GM12864 (cell line): ENCODE data around the gene ABCG1.

Source experiments
- DNase-seq: peaks from one replicate; pipeline ENCODE4 v3.0.0-alpha.2; 2011; ENCODE audit warnings: low read depth
- H3K4me3 ChIP-seq: 2 replicates; pipeline ENCODE4 v1.5.1; 2011; ENCODE audit warnings: mild to moderate bottlenecking, low read depth, low read length, control low read depth
- TF ChIP-seq, protein P1 (sequence below): IDR thresholded peaks from 2 replicates; pipeline ENCODE4 v1.5.1; 2011; ENCODE audit warnings: low read depth, mild to moderate bottlenecking, moderate library complexity, low read length, control low read depth, inconsistent platforms; ENCODE audit errors: missing control alignments

Gene ABCG1

DNA sequence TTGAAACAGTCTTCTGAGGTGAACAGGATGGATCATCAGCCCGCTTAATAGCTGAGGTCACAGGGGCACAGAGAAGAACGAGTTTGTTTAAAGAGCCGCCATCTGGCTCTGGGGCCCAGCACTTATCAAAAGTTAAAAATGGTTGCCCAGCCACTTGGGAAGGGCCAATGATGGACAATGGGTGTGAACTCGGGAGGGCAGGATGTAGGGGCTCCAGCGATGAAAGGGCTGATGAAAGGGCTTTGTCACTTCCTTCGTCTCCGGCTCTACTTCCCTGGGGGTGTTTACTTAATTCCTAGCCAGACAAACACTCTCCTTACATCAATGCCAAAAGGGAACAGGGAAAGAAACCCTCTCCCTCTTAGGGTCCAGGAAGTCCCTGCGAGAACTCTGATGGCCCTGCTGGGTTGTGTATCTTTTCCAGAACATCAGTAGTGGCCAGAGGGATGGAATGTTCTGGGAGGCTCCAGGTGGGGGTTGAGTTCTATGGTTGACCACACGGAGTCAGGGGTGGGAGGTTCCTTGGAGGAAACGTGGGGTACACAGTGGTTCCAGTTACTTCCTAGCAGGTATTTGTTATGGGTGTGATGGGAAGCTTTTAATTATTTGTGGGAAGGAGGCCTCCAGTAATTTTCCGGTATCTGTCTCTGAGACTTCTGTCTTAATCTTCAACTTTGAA is 9.0 kb upstream of the ABCG1 start:
- TF ChIP-seq, protein P1, sequence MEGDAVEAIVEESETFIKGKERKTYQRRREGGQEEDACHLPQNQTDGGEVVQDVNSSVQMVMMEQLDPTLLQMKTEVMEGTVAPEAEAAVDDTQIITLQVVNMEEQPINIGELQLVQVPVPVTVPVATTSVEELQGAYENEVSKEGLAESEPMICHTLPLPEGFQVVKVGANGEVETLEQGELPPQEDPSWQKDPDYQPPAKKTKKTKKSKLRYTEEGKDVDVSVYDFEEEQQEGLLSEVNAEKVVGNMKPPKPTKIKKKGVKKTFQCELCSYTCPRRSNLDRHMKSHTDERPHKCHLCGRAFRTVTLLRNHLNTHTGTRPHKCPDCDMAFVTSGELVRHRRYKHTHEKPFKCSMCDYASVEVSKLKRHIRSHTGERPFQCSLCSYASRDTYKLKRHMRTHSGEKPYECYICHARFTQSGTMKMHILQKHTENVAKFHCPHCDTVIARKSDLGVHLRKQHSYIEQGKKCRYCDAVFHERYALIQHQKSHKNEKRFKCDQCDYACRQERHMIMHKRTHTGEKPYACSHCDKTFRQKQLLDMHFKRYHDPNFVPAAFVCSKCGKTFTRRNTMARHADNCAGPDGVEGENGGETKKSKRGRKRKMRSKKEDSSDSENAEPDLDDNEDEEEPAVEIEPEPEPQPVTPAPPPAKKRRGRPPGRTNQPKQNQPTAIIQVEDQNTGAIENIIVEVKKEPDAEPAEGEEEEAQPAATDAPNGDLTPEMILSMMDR: no peak
- DNase-seq: no peak
- no peak overlapping the region for H3K4me3 ChIP-seq

DNA sequence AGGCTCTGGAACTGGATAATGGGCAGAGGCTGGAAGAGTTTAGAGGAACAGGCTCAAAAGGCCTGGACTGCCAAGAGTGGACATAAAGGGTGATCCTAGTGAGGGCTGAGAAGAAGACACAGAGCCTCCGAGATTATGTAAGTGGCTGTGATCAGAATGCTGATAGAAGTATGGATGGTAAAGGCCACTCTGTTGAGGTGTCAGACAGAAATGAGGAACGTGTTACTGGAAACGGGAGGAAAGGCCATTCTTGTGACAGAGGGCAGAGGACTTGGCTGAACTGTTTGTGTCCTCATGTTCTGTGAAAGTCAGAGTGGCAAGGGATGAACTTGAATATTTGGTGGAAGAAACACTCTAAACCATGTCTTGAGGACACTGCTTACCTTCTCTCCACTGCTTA is 6.7 kb upstream of the ABCG1 start:
- DNase-seq: no peak
- H3K4me3 ChIP-seq: no peak overlapping the region
- TF ChIP-seq, protein P1: no peak

DNA sequence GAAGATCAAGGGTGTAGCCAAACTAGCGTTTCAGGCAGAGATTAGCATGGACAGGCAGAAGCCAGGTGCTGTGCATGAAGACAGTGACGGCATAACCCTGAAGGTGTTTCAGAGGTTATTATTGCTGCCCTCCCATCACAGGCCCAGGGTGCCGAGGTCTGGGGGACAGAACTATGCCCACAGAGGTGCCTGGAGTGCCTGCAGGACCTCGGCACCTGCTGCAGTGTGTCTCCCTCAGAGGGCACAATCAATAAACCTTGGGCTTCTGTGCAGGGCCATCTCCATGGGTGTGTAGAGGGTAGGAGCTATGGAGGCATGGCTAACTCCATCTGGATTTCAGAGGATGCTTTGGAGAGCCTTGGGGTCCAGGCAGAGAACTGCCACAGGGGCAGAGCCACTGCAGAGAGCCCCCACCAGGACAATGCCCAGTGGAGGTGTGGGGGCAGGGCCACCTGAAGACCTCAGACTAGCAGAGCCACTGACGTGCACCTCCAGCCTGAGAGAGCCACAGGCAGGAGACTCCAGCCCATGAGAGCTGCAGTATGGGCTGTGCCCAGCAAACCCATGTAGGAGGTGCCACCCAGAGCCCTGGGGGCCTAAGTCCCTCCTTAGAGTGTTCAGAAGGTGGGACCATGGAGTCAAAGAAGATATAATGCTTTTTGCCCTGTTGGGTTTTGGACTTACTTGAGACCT is 5.7 kb upstream of the ABCG1 start:
- H3K4me3 ChIP-seq: no peak overlapping the region
- no peak for DNase-seq
- TF ChIP-seq, protein P1: no peak

DNA sequence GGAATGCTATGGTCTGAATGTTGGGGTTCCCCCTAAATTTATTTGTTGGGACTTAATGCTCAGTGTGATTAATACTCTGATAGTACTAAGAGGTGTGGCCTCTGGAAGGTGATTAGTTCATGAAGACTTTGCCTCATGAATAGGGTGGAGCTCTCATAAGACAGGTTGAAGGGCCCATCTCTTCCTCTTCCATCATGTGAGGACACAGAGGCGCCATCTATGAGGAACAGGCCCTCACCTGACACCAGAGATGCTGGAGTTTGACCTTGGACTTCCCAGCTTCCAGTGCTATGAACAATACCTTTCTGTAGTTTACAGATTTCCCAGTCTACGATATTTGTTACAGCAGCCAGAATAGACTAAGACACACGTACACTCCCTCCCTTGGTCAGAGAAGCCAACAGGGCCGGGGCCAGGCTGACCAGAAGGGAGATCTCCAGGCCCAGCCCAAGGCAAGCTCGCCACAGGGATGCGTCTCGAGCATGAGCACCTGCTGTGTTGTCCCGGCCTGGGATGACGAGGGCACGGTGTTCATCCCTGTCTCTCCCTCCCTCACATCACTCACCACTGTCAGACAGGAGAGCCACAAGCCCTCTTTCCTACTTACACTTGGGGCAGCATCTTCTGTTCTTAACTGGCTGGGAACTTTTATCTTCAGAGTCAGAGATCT is 4.7 kb upstream of the ABCG1 start:
- DNase-seq: no peak
- TF ChIP-seq, protein P1: no peak
- no peak overlapping the region for H3K4me3 ChIP-seq

DNA sequence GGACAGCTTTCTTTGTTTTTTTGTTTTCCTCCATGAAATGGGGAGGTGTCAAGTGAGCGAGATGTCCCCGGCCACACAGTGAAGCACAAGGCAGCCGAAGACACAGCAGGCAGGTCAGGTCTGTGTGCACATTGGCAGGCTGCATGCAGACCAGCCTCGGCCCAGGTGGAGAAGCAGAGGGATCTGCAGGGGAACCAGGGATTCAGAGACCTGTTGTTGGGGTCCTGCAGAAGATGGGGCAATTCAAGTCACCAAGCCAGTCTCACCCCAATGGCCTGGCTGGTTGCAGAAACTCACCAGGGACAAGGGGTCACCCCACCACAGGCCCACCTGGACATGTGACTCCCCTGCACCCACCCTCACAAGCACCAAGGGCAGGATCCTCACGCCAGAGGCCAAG is 4.0 kb upstream of the ABCG1 start:
- DNase-seq: no peak
- no peak overlapping the region for H3K4me3 ChIP-seq
- TF ChIP-seq, protein P1: no peak

DNA sequence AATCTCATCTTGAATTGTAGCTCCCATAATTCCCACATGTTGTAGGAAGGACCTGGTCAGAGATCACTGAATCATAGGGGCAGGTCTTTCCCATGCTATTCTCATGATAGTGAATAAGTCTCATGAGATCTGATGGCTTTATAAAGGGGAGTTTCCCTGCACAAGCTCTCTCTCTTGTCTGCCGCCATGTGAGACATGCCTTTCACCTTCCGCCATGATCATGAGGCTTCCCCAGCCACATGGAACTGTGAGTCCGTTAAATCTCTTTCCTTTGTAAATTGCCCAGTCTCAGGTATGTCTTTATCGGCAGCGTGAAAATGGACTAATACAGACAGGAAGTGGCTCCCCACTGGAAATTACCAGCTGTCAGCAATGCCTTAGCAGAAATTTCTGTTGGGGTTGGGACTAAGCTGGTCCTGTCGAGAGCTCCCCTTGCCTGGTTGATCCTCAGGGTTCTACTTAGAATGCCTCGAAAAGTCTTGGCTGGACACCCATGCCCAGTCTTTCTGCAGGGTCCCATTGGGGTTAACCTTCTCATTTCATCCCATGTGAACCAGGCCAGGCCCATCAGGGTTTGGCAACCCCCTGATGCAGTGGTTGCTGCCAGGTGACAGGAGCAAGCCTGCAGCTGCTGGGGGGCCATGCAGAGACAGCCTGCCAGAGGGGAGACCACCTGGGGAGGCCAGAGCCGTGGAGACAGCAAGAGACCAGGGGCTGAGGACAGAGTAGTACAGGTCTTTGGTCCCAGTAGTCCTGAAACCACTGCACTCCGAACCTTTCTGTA is 2.8 kb upstream of the ABCG1 start:
- TF ChIP-seq, protein P1: no peak
- DNase-seq: no peak
- no peak overlapping the region for H3K4me3 ChIP-seq
